Measurements from ENCODE around the gene NFIA. TPM values are rescaled to one million over a fixed set of nuclear protein-coding genes. Genes with fewer than 3 reads are reported as not detected.

Gene NFIA
- total and polyA plus RNA-seq, 9 of the 15 experiments (the other 6 are each of a cell fraction or from before 2014, with no cell fraction given): 5.3 to 24.9 (median 9.8) TPM

- TF ChIP-seq ZBTB9 (CRISPR knock-in tag; IDR thresholded peaks at IDR 0.05) (peak; percentile 77), BACH1 (tag; IDR thresholded peaks at IDR 0.05) (peak; percentile 19; the same call in 1 of the 2 replicates), TAF15 (IDR thresholded peaks at IDR 0.05; ENCODE audit: low read depth, low read length) (no peak), ZFP36 (IDR thresholded peaks at IDR 0.05; ENCODE audit: low read depth, low read length, partially characterized antibody) (no peak), GABPA (tag; conservative IDR thresholded peaks at IDR 0.05; ENCODE audit: low read depth) (peak; percentile 40), NFIX (CRISPR knock-in tag; IDR thresholded peaks at IDR 0.05; ENCODE audit: low read depth) (peak; percentile 63), KLF1 (tag; IDR thresholded peaks at IDR 0.05) (no peak), ZBTB49 (CRISPR knock-in tag; IDR thresholded peaks at IDR 0.05; ENCODE audit: borderline replicate concordance) (no peak), BRF2 (IDR thresholded peaks at IDR 0.05; ENCODE audit: borderline replicate concordance, insufficient read depth, insufficient read length) (no peak), MTA1 (IDR thresholded peaks at IDR 0.05; ENCODE audit: borderline replicate concordance) (peak; percentile 36; the same call in 1 of the 2 replicates), GTF2E2 (tag; IDR thresholded peaks at IDR 0.05) (0 out of 2 replicates have a peak, but pooled peaks have one; percentile 39), CXXC5 (CRISPR knock-in tag; IDR thresholded peaks at IDR 0.05) (peak; percentile 74; the same call in 1 of the 2 replicates), MAZ (CRISPR knock-in tag; conservative IDR thresholded peaks at IDR 0.05 in 1 of 2, IDR thresholded peaks at IDR 0.05 in 1 of 2) (peak; percentile 15 to 43; a peak in 1 of 4 replicates), PHB2 (IDR thresholded peaks at IDR 0.05; ENCODE audit: low read depth) (no peak), MYNN (IDR thresholded peaks at IDR 0.05) (0 out of 2 replicates have a peak, but pooled peaks have one; percentile 22), MYNN (CRISPR knock-in tag; IDR thresholded peaks at IDR 0.05) (no peak), ZBTB26 (CRISPR knock-in tag; IDR thresholded peaks at IDR 0.05) (peak; percentile 5; the same call in 1 of the 2 replicates), ZNF589 (CRISPR knock-in tag; IDR thresholded peaks at IDR 0.05; ENCODE audit: low read depth) (peak; percentile 91), ZBTB2 (IDR thresholded peaks at IDR 0.05) (peak; percentile 41; the same call in 1 of the 2 replicates), TCF3 (CRISPR knock-in tag; IDR thresholded peaks at IDR 0.05) (0 out of 2 replicates have a peak, but pooled peaks have one; percentile 8)
These were observed 101.8 kb downstream of the NFIA start (continued) for GRCh38 chr1:61184040-61184713.
